Activated CD4-positive, CD25-positive, alpha-beta regulatory T cell treated with anti-CD3 and anti-CD28 coated beads, Interleukin-2, amount 50 U/mL, for 16 hours (primary cell): ENCODE measurements around the gene RFNG.

Experiments used
- DNase-seq: peaks from one replicate; pipeline ENCODE4 v3.0.0-alpha.2; 2020; ENCODE audit warnings: low read depth, low spot score

RFNG gene

DNA sequence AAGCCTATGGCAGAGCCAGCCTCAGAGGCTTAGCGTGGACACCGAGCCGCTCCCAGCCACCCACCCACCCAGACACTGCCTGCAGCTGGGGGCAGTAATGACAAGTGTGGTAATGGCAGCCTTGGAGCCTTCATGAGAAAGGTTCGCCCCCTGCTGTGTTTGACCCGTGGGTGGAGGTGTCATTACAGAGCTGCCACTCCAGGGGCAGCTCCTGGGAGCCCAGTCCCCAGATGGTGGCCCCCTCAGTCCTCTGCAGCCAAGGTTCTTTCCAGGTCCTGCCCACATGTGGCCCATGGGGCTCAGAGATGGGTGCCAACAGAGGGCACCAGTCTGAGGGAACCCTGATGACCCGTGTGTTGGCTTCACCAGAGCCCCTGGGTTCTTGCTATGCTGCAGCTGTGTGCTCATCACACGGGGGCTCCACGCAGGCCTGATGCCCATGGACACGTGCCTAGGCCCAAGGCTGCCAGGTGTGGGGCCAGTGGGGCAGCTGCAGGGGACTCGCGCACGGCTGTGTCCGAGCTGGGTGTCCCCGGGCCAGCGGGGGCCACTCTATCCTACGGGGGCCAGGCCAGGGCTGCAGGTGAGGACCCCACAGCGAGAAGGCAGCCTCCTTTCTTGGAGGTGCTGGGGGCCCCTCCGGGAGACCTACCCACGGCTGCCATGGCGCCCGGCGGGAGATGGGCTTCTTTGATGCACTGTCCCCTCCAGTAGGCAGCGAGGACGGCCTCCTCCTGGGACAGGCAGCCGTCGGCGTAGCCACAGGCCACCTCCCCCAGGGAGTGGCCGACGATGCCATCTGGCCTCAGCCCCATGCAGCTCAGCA, 38.3 kb upstream of the RFNG start:
- no peak for DNase-seq

DNA sequence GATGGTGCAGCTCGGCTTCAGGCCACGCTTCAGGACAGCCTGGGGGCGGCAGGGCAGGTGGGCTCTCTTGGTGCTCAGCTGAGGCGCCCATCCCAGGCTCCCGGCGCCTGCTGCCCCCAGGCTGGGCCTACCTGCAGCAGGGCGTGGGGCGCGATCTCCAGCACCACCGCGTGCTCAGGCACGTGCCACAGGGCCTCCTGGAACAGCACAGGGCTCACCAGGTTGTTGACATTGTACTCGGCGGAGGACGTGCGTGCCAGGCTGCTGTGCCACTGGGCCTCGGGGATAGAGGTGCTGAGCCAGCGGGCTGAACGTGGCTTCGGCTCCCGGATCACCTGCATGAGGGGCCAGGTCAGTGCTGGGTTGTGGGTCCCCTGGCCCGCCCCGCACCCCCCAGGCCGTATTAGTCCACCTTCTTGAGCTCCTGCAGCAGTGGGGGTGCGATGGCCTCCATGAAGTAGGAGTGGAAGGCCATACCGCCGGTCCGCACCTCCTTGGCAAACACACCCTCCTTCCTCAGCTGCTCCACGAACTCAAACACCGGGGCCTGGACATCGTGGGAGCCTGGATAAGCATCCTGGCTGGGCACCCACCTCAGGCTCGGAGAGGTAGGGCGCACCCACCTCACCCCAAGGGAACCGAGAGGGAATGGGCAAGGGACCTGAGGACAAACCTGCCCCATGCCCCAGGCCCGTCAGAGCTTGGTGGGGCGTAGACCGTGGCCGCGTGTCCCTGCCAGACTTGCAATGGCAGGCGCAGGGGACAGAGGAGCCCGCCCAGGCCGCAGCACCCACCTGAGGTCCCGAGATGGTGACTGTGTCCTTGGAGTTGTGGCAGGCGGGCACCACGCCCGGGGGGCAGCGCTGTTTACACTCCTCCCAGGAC, 37.5 kb upstream of the RFNG start:
- no peak for DNase-seq

DNA sequence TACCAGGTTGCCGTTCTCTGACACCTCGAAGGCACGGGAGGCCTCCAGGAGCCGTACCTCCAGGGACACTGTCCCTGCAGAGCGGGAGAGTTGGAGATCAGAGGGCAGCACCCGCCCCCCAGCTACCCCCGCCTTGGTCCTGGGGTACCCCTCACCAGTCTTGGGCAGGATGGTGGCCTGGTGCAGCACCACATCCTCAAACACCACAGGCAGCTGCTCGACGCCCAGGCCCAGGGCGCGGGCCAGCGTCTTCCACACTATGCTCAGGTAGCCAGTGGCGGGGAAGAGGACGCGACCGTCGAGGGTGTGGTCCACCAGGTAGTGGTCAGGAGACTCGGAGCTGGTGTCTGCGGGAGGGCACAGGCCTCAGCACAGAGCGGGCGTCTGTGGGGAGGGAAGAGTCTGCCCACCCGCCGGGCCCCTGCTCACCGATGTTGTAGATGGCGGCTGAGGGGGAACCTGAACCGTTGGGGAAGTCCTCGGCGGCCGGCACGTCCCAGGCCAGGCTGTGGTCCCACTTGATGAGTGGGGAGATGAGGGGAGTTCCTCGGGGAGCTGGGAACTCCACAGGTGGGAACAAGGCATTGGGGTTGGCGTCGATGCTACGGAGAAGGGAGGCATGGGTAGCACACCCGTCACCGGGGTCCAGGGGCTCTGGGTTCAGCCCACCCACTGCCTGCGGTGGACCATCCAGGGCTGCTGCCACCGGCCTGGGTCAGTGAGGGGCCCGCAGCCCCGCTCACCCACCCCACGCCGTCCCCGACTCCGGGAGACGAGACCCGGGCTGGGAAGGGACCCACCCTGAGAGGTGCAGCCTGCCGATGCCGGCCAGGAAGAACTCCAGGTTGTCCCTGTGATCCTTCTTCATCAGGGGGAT, 36.6 kb upstream of the RFNG start:
- no peak for DNase-seq

DNA sequence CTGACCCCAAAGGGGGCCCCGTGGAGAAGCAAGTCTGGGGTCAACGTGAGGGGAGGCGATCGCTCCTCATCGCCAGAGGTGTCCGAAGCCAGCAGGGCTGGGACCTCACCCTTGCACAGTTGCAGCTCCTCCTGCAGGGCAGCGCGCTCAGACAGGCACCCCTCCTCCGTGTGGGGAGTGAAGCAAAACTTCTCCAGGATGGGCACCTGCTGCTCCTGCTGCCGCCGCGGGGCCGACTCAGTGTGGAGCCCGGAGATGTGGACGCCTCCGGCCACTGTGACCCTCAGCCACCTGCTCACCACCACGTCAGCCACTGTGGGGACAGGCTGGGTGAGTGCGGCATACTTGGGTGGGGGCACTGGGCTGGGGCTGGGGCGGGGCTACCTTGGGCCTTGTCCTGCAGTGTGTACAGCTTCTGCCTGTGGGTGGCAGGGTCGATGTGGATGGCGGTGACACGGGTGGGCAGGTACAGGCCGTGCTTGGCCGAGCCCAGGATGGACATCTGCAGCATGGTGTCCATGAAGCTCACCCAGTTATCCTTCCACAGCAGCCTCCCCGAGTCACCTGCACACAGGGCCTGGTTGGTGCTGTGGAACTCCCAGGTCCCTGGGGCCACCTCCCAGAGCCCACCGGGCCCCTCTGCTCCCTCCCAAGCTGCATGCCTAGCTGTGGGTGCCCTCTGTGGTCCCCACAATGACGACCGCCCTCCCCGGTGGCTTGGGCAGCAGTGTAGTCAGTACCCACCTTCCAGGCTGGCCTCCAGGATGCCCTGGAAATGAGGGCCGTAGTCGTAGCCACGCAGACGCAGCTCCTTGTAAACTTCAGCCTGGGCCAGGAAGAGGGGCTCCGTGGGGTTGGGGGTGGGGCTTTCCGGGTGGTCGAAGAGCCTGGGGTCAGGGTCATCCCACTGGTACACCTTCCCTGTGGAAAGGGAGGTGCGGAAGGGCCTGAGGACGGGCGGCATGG, 35.6 kb upstream of the RFNG start:
- DNase-seq = no peak

DNA sequence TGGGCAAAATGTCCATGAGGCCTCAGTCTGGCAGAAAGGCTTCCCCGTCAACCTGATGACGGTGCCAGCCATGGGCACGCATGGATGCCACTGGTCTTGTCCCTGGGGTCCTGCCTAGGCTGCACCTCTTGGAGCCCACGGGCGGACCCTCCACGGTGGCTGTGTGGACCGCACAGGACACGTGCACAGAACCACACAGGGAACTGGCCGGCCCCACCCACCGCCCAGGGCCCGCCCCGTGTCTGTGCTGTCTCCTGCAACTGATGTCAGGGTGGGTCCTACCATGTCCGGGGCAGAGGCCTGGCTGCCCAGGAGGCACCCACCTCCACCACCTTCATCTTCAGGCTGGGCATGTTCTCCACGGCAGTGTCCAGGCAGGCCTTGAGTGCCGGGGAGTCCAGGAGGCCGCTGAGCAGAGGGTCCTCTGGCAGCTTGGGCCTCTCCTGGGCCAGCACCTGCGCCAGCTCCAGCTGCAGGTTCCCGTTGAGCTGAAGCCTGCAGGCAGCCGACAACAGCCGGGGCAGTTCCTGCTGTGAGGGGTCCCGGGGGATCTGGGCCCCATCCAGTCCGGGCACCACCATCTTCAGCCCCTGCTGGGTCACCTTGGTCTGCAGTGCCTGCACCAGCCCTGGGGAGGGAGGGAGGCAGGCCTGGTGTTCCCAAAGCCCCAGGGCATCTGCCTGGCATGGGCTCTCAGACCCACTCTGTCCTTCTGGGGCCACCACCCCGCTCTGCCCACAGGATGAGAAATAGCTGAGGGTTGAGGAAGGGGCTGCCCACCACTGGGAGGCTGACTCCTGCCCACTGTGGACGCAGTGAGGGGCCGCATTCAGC, 34.5 kb upstream of the RFNG start:
- no peak for DNase-seq

DNA sequence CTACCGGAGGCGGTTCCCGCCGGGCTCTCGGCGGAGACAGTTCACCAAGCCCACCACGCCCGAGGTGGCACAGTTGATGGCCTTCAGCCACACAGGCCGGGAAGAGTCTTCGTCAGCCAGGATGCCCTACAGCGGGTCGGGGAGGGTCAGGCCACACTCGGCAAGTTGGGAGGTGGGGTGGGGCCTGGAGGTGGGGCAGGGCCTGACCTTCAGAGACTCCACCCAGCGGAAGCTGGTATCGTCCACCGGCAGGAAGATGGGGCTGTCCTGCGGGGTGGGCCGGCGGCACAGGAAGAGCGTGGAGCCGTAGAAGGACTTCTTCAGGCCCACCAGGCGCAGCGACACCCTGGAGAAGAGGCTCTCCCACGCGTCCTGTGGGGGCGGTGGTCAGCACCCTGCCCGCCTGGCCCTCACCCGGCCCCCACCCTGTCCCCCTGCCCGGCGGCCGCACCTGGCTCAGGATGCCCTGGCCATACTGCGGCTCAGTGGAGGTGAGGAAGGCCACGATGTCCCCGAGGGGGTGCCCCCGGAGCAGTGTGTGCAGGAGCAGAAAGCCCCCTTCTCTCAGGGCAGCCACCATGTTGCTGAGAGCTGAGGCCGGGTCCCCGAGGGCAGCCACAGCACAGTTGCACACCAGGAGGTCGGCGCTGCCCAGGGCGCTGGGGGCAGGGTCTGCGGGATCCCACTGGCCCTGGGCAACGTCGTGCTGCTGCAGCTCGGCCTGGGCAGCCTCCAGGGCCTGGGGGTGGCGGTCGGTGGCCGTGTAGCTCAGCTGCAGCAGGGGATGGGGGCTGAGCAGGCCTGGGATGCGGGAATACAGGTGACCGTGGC, 33.6 kb upstream of the RFNG start:
- DNase-seq = no peak

DNA sequence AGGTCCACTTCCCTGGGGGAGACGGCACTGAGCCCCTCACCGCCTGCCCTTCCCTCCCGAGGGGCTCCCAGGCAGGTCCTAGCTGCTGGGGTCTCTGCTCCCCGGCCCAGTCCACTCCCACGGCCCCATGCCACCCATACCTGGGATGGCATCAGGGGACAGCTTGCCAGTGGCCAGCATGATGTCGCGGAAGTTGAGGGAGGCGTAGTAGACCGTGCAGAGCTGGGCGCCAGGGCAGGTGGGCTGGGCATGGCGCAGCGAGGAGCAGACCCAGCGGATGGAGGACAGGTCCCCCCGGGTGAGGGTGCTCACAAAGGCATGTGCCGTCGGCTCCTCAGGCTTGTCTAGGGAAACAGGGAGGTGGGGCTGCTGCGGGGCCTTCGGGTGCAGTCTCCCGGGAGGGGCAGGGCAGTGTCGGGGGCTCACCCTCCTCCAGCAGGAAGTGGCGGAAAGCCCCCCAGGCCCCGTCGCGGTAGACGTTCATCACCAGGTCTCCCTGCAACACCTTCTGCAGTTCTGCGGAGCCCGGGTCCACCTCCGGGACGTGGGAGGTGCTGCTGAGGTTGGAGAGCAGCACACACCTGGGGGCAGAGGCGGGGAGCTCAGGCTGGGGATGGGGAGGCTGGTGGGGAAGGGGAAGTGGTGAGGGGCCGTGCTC, 32.9 kb upstream of the RFNG start:
- no peak for DNase-seq

DNA sequence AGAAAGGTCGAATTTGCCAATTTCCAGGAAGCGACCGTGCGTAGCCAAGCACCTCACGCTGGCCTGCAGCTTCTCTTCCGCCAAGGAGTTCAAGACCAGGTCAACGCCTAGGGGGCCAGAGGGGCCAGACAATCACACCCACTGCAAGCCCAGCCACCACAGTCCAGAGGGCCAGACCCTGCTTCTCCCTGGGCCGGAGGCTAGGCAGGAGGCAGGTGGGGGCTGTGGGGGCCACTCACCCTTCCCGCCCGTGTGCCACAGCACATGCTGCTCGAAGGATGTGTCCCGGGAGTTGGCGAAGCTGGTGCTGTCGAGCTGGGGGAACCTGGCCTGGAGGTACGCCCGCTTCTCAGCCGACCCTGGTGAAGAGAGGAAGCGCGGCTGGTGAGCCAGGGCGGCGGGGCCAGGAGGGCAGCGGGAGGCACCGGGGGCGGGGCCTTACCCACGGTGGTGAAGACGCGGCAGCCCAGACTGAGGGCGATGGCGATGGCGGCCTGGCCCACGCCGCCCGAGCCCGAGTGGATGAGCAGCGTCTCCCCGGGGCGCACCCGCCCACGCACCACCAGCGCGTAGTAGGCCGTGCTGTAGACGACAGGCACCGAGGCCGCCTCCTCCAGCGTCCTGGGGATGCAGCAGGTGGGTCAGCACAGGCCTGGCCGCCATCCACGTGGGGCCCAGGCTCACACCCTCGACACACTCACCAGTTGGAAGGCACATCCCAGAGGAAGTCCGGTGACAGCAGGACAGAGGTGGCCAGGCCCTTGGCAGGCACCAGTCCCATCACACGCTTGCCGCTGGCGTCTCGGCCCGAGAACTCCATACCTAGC, 32.1 kb upstream of the RFNG start:
- DNase-seq = no peak

DNA sequence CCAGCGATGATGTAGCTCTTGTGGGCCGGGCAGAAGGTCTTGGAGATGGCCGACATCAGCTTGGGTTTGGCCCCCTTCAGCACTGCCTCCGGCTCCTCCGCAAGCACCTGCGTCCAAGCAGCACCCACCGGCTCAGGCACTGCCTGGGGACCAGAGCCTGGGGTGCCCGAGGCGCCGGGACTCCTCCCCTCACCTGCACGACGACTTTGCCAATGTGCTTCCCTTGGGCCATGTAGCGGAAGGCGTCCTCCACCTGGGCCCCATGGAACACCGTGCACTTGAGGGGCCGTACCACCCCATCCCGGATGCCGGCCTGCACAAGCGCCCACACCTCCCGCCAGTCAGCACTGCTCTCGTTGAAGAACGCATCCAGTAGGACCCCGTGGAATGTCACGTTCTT, 31.4 kb upstream of the RFNG start:
- no peak for DNase-seq

DNA sequence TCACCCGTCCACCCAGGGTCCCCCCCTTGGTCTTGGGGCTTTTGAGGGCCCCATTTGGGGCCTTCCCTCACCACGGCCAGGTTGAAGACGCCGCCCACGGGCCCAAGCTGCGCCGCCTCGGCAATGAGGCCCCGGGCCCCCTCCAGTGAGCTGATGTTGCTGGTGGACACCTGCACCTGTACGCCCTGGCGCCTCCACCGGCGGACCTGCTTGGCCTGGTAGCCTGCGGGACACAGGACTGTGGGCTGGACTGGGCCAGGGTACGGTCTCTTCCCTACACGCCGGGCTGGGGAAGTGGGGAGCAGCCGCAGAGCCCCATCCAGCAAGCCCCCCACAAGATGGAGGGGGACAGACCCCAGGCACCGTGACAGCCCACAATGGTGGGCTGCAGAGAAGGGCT, 30.8 kb upstream of the RFNG start:
- DNase-seq = no peak

DNA sequence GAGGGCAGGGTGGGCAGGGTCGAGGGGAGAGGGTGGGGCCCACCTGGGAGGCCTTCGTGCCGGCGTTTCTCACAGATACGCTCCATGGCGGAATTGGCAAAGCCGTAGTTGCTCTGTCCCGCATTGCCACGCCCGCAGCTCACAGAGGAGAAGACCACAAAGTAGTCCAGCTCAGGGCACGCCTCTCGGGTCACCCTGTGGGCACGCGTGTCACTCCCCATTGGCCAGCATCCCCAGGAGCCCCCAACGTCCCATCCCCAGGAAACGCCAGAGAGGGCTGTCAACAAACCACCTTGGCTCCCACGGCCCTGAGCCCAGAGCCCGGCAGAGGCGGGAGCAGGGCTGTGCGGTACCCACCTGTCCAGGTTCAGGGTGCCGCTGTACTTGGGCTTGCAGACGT, 30.4 kb upstream of the RFNG start:
- no peak for DNase-seq

DNA sequence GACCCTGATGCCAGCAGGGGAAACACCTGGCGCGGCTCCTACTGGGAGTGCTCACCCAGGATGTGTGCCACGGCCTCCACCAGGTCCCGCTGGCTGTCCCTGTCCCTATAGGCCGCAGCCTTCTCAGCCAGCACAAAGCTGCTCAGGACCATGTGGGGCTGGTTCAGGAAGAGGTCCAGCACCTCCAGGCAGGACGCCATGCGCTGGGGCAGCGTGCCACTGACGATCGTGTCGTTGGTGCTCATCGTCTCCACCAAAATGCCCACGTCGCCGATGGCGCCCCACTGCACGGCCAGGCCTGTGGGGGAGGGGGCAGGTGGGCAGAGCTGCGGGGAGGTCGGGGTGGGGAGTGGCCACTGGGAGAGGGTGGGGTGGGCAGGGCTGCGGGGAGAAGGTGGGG, 29.9 kb upstream of the RFNG start:
- DNase-seq = no peak

DNA sequence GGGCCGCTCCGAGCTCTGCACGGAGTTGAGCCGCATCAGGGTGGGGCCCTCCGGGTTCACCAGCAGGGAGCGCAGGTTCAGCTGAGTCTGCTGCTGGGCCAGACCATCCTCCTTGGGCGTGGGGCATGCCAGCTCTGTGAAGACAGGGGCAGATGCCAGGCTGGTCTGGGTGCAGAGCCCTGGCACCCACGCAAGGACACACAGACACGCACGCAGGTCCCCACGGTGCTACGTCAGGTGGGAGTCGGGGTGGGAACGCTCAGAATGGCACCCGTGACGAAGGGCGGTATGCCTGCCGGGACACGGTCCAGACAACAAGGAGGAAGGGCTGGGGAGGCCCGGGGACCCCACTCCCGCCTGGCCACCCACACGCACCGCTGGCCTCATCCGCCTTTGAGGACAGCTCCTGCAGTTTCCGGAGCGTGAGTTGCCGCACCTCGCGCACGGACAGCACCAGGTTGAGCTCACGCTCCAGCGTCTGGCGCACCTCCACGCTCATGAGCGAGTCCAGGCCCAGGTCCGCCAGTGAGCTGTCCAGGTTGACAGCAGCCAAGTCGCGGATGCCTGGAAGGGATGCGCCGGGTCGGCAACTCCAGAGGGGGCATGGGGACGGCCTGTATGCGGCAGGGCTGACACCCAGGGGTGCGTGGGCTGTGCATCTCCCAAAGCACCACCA, 29.3 kb upstream of the RFNG start:
- DNase-seq = no peak

DNA sequence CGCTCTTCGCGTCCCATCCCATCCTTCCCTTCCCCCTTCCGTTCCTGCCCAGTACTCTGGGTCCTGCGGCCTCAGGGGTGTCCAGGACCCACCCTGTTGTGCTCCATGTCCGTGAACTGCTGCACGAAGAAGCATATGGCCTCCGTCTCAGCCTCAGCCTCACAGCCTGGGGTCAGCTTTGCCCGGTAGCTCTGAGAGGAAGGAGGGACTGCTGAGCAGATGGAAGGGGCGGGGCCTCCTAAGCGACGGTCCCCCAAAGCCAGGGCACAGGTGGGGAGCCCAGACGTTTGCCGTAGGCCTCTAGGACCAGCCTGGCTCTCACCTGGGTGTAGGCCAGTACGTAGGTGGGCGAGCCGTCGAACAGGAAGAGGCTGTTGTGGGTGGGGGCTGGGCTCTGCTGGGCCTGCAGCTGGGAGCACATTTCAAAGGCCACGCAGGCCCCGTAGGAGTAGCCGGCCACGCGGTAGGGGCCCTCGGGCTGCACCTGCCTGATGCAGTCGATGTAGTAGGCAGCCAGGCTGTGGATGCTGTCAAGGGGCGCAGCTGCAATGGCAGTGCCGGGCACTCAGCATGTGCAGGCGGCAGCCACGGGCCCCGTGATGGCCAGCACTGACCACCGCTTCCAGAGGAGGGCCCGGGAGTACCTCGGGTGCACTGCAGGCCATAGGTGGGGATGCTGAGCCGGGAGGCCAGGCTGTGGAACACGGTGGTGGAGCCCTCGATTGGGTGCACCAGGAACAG, 28.6 kb upstream of the RFNG start:
- DNase-seq = no peak

DNA sequence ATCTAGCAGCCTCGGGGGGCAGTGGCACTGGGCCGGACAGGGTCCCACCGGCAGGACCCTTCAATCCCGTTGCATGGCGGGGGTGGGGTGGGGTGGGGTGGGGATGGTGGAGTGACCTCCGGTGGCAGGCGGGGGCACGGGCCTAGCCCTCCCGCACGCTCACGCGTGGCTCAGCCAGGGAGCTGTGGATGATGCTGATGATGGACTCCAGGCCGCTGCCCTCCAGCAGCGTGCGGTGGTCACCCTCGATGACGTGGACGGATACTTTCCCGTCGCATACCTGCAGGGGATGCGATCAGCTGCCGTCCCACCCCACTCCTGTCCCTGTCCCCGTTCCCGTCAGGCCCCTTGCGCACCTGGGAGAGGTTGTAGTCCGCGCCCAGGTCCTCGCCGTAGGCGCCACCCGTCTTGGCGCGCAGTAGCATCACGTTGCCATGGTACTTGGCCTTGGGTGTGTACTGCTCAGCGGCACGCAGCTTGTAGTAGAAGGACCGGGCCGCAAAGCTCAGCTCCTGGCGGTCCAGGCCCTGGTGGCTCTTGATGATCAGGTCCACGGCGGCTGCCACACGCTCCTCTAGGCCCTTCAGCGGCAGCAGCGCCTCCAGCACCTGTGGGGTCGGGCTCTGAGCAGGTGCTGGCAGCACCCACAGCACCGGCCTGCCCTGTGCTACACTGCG, 27.5 kb upstream of the RFNG start:
- DNase-seq = no peak

DNA sequence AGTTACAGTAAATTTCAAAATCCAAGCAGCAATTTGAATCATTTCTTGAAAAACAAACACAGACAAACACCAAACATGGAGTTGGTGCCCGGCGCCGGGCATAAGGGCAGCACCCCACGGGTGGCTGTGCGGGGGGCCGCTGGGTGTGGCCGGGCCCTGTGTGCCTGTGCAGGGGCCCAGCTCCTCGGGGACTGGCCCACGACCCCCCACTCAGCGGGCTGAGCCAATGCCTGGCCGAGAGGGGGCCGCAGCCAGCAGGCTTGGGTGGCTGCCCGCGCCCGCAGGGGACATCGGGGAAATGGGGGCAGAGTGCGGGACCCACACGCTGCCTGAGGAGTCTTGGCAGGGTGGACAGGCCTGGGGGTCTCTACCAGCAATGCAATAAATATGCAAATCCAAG, 26.8 kb upstream of the RFNG start:
- no peak for DNase-seq
